HepG2 (cell line): ENCODE measurements around the gene EIF5B. TPM values are rescaled to one million over a fixed set of nuclear protein-coding genes. Genes with fewer than 3 reads are reported as not detected.

Experiments
- DR1 ChIP-seq: sonication (generic); formaldehyde crosslinking; IDR thresholded peaks from 2 replicates; pipeline ENCODE4 v1.8.0; 2021; ENCODE audit warnings: mild to moderate bottlenecking, missing genetic modification reagents, inconsistent platforms
- MED1 ChIP-seq: sonication (generic); formaldehyde crosslinking; IDR thresholded peaks from 2 replicates; pipeline ENCODE4 v1.4.0; 2020; ENCODE audit warnings: missing genetic modification reagents
- PCBP1 ChIP-seq: fragments of 200-400 bp; formaldehyde crosslinking; IDR thresholded peaks from 2 replicates; pipeline ENCODE4 v1.6.1; 2017; ENCODE audit warnings: mild to moderate bottlenecking, low read depth, low read length, borderline replicate concordance
- RBM22 ChIP-seq: fragments of 200-400 bp; formaldehyde crosslinking; optimal IDR thresholded peaks from 2 replicates; pipeline ENCODE3; 2017; ENCODE audit warnings: mild to moderate bottlenecking, low read length, moderate library complexity
- TRIM24 ChIP-seq: sonication (generic); formaldehyde crosslinking; IDR thresholded peaks from 2 replicates; pipeline ENCODE4 v1.8.0; 2022; ENCODE audit warnings: mild to moderate bottlenecking, missing genetic modification reagents
- ZNF274 ChIP-seq: sonication (generic); formaldehyde crosslinking; IDR thresholded peaks from 2 replicates; pipeline ENCODE4 v1.5.1; 2020; ENCODE audit warnings: mild to moderate bottlenecking, missing genetic modification reagents
- ZNF34 ChIP-seq: sonication (generic); formaldehyde crosslinking; IDR thresholded peaks from 2 replicates; pipeline ENCODE4 v1.4.0; 2020; ENCODE audit warnings: mild to moderate bottlenecking, missing genetic modification reagents, borderline replicate concordance
- ZNF446 ChIP-seq: sonication (generic); formaldehyde crosslinking; IDR thresholded peaks from 2 replicates; pipeline ENCODE4 v1.5.0; 2020; ENCODE audit warnings: mild to moderate bottlenecking, missing genetic modification reagents
- ZNF737 ChIP-seq: sonication (generic); formaldehyde crosslinking; IDR thresholded peaks from 2 replicates; pipeline ENCODE4 v1.5.0; 2020; ENCODE audit warnings: missing genetic modification reagents, mild to moderate bottlenecking, borderline replicate concordance
- polyA plus RNA-seq, 8 experiments: library from polyadenylated mRNA; depleted of rRNA in 3 of 8; stranded (reverse) in 7 of 8; unstranded in 1 of 8; fragments of >200 nt; fragmentation: Illumina TruSeq in 4 of 8; extraction: Trizol in 4 of 8; gene quantifications; 2 replicates each; pipeline versions ENCODE4 v1.2.1 to v1.2.3, GENCODE V29; 2011 to 2016; ENCODE audit warnings: low read depth in 4 of 8, missing spikeins in 1 of 8, mixed read lengths in 1 of 8; ENCODE audit not compliant: insufficient read depth in 1 of 8
- total RNA-seq, 5 experiments: library from RNA; depleted of rRNA; stranded (reverse); fragments of >200 nt; fragmentation: Illumina TruSeq; extraction: Trizol; gene quantifications; 2 replicates each; pipeline ENCODE4 v1.2.3, GENCODE V29; 2016; ENCODE audit warnings: low read depth in 1 of 5
- TF ChIP-seq, protein P1 (sequence below): sonication (generic); formaldehyde crosslinking; IDR thresholded peaks from 2 replicates; pipeline ENCODE4 v1.4.0; 2020; ENCODE audit warnings: mild to moderate bottlenecking, missing genetic modification reagents
- TF ChIP-seq, protein P2 (sequence below): sonication (generic); formaldehyde crosslinking; IDR thresholded peaks from 2 replicates; pipeline ENCODE4 v1.8.0; 2023; ENCODE audit warnings: mild to moderate bottlenecking, missing genetic modification reagents
- TF ChIP-seq, protein P3 (sequence below): sonication (generic); formaldehyde crosslinking; IDR thresholded peaks from 2 replicates; pipeline ENCODE4 v1.4.0; 2020; ENCODE audit warnings: missing genetic modification reagents

Gene EIF5B
- total and polyA plus RNA-seq, 2 of the 13 experiments (the other 11 are each of a cell fraction or from before 2014, with no cell fraction given) = 8.8 to 32.1 TPM

DNA sequence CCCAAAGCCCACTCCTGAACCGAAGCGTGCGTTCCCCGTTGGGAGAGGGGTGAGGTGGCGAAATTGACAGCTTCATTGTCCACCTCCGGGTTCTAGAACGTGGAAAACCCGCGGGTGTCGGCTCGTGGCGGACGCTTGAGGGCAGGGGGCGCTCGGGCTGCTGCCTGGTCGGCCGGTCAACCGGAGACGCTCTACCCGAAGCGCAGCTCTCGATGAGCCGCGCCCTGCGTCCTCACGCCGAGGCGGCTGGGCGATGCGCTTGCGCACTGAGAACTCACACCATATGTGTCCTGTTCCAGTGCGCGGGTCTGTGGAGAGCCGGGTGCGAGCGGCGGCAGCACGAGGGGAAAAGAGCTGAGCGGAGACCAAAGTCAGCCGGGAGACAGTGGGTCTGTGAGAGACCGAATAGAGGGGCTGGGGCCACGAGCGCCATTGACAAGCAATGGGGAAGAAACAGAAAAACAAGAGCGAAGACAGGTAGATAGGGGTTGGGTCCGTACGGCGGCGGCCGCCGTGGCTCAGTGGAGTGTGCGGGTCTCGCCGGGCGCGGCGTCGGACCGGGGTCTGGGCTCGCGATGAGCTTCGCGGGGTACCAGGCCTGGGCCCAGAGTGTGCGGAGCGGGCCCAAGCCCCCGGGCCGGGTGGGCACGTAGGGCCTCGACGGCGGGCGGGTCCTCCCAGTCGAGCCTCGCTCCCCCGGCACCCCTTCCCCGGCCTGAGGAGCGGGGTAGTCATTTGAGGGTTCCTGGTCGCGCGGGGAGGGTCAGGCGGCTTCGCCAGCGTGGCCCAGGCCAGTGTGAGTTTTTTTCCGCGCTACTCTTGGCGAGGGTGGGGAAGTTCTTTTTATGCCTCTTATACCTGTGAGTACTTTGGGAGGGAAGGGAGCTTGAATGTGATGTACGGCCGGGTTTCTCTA, at the start of gene EIF5B (continued):
- TF ChIP-seq PCBP1 (no peak), ZNF737 (CRISPR knock-in tag) (no peak), ZNF274 (CRISPR knock-in tag) (peak; percentile 90; the same call in 1 of the 2 replicates), DR1 (peak; percentile 96), MED1 (peak; percentile 77), ZNF446 (CRISPR knock-in tag) (peak; percentile 68; the same call in 1 of the 2 replicates), ZNF34 (CRISPR knock-in tag) (no peak), RBM22 (no peak), TRIM24 (CRISPR knock-in tag) (0 out of 2 replicates have a peak, but pooled peaks have one; percentile 27)
- TF ChIP-seq, protein P1, sequence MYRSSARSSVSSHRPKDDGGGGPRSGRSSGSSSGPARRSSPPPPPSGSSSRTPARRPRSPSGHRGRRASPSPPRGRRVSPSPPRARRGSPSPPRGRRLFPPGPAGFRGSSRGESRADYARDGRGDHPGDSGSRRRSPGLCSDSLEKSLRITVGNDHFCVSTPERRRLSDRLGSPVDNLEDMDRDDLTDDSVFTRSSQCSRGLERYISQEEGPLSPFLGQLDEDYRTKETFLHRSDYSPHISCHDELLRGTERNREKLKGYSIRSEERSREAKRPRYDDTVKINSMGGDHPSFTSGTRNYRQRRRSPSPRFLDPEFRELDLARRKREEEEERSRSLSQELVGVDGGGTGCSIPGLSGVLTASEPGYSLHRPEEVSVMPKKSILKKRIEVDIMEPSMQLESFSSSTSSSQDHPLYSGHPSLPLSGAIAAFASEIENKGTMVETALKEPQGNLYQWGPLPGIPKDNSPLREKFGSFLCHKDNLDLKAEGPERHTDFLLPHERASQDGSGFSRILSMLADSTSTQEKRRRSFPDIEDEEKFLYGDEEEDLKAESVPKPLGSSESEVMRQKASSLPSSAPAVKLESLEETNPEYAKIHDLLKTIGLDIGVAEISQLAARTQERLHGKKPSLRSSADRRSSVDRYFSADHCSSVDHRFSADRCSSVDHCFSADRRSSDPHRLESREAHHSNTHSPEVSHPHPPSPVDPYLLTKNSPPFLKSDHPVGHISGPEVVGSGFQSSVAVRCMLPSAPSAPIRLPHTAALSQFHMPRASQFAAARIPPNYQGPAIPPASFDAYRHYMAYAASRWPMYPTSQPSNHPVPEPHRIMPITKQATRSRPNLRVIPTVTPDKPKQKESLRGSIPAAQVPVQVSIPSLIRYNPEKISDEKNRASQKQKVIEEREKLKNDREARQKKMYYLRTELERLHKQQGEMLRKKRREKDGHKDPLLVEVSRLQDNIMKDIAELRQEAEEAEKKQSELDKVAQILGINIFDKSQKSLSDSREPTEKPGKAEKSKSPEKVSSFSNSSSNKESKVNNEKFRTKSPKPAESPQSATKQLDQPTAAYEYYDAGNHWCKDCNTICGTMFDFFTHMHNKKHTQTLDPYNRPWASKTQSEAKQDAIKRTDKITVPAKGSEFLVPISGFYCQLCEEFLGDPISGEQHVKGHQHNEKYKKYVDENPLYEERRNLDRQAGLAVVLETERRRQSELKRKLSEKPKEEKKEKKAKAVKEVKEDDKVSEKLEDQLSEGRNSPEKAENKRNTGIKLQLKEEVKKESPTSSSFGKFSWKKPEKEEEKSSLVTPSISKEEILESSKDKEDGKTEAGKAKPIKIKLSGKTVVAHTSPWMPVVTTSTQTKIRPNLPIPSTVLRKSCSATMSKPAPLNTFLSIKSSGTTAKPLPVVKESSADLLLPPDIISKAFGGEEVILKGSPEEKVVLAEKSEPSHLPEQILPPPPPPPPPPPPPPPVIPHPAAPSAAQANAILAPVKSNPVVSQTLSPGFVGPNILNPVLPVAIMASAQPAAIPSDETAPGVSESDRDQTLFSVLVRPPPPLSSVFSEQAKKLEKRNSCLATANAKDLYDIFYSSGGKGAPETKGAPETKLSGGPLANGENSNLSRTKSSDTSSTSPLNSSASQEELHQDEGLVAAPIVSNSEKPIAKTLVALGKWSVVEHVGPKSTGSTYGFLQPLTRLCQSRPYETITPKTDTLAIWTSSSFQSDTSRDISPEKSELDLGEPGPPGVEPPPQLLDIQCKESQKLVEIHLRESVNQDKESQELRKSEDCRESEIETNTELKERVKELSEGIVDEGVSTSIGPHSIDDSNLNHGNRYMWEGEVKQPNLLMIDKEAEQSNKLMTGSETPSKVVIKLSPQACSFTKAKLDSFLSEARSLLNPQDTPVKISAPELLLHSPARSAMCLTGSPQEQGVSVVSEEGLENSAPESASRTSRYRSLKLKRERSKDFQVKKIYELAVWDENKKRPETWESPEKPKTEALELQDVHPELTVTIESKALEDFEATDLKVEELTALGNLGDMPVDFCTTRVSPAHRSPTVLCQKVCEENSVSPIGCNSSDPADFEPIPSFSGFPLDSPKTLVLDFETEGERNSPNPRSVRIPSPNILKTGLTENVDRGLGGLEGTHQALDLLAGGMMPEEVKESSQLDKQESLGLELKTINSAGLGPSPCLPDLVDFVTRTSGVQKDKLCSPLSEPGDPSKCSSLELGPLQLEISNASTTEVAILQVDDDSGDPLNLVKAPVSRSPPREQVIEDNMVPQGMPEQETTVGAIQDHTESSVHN = peak; percentile 73; the same call in 1 of the 2 replicates
- TF ChIP-seq, protein P2, sequence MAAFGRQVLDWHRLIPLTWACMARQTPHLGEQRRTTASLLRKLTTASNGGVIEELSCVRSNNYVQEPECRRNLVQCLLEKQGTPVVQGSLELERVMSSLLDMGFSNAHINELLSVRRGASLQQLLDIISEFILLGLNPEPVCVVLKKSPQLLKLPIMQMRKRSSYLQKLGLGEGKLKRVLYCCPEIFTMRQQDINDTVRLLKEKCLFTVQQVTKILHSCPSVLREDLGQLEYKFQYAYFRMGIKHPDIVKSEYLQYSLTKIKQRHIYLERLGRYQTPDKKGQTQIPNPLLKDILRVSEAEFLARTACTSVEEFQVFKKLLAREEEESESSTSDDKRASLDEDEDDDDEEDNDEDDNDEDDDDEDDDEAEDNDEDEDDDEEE (CRISPR knock-in tag) = peak; percentile 39; the same call in 1 of the 2 replicates
- TF ChIP-seq, protein P3, sequence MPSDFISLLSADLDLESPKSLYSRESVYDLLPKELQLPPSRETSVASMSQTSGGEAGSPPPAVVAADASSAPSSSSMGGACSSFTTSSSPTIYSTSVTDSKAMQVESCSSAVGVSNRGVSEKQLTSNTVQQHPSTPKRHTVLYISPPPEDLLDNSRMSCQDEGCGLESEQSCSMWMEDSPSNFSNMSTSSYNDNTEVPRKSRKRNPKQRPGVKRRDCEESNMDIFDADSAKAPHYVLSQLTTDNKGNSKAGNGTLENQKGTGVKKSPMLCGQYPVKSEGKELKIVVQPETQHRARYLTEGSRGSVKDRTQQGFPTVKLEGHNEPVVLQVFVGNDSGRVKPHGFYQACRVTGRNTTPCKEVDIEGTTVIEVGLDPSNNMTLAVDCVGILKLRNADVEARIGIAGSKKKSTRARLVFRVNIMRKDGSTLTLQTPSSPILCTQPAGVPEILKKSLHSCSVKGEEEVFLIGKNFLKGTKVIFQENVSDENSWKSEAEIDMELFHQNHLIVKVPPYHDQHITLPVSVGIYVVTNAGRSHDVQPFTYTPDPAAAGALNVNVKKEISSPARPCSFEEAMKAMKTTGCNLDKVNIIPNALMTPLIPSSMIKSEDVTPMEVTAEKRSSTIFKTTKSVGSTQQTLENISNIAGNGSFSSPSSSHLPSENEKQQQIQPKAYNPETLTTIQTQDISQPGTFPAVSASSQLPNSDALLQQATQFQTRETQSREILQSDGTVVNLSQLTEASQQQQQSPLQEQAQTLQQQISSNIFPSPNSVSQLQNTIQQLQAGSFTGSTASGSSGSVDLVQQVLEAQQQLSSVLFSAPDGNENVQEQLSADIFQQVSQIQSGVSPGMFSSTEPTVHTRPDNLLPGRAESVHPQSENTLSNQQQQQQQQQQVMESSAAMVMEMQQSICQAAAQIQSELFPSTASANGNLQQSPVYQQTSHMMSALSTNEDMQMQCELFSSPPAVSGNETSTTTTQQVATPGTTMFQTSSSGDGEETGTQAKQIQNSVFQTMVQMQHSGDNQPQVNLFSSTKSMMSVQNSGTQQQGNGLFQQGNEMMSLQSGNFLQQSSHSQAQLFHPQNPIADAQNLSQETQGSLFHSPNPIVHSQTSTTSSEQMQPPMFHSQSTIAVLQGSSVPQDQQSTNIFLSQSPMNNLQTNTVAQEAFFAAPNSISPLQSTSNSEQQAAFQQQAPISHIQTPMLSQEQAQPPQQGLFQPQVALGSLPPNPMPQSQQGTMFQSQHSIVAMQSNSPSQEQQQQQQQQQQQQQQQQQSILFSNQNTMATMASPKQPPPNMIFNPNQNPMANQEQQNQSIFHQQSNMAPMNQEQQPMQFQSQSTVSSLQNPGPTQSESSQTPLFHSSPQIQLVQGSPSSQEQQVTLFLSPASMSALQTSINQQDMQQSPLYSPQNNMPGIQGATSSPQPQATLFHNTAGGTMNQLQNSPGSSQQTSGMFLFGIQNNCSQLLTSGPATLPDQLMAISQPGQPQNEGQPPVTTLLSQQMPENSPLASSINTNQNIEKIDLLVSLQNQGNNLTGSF (CRISPR knock-in tag) = peak; percentile 92; the same call in 1 of the 2 replicates
